IMR-90 (cell line): ENCODE measurements around the gene CFAP97. TPM values are rescaled to one million over a fixed set of nuclear protein-coding genes. Genes with fewer than 3 reads are reported as not detected.
"Not testable (repeated sequence)": the region's sequence is repeated elsewhere in the genome, so short reads cannot be mapped to it uniquely, and the experiment has no call there.

ENCODE experiments used
- ATAC-seq: fragments of 200-7000 bp; cut with Tn5 transposase; 2 replicates; pipeline ENCODE4 v1.9.1; 2020; ENCODE audit warnings: low read depth, mild to moderate bottlenecking, moderate library complexity
- BruUV-seq: library from RNA; stranded (reverse); fragments of 400-500 nt; replicated peaks from 2 replicates; lab custom pipeline; 2021; lab: Mats Ljungman, UMichigan
- CTCF ChIA-PET: fragments of 300-600 bp; formaldehyde crosslinking; extraction: SDS; loops from one replicate; lab custom pipeline; 2021; ENCODE audit warnings: antibody characterized with exemption; lab: Yijun Ruan, JAX
- POLR2A ChIA-PET: fragments of 300-600 bp; sonication (Branson Sonifier 250); formaldehyde crosslinking; loops from one replicate; lab custom pipeline; 2022; ENCODE audit warnings: antibody characterized with exemption; ENCODE audit not compliant: unreplicated experiment; lab: Charles Lee
- DNase-seq: peaks from one replicate; pipeline ENCODE4 v3.0.0; 2013
- H2AFZ ChIP-seq: replicated peaks from 2 replicates; pipeline ENCODE3; 2013; ENCODE audit warnings: low read length, mild to moderate bottlenecking; ENCODE audit not compliant: poor library complexity
- H2AK5ac ChIP-seq: 2 replicates; pipeline ENCODE4 v1.6.1; 2013; ENCODE audit warnings: low read depth, low read length, inconsistent platforms
- H2AK9ac ChIP-seq: replicated peaks from 2 replicates; pipeline ENCODE3; 2013; ENCODE audit warnings: mild to moderate bottlenecking, low read depth, low read length, moderate library complexity; ENCODE audit not compliant: poor library complexity
- H2BK120ac ChIP-seq: 2 replicates; pipeline ENCODE4 v1.6.1; 2013; ENCODE audit warnings: low read depth, low read length, inconsistent platforms
- H2BK15ac ChIP-seq: 3 replicates; pipeline ENCODE4 v1.6.1; 2013; ENCODE audit warnings: low read depth, low read length, inconsistent platforms
- H2BK20ac ChIP-seq: 2 replicates; pipeline ENCODE4 v1.6.1; 2013; ENCODE audit warnings: low read depth, mild to moderate bottlenecking, inconsistent platforms, low read length, moderate library complexity
- H2BK5ac ChIP-seq: 2 replicates; pipeline ENCODE4 v1.6.1; 2013; ENCODE audit warnings: mild to moderate bottlenecking, low read depth, low read length, inconsistent platforms; ENCODE audit not compliant: poor library complexity, severe bottlenecking
- H3K14ac ChIP-seq: replicated peaks from 2 replicates; pipeline ENCODE4 v1.6.1; 2013; ENCODE audit warnings: low read depth, low read length, inconsistent platforms
- H3K18ac ChIP-seq: 2 replicates; pipeline ENCODE4 v1.6.1; 2013; ENCODE audit warnings: low read depth, low read length, control low read depth
- H3K23ac ChIP-seq: 2 replicates; pipeline ENCODE4 v1.6.1; 2013; ENCODE audit warnings: low read depth, low read length, inconsistent platforms
- H3K27ac ChIP-seq: 2 replicates; pipeline ENCODE4 v1.5.1; 2013; ENCODE audit warnings: mild to moderate bottlenecking, control low read depth, low read length; ENCODE audit not compliant: insufficient read depth
- H3K27me3 ChIP-seq: 2 replicates; pipeline ENCODE4 v1.6.1; 2013; ENCODE audit warnings: low read length; ENCODE audit not compliant: control insufficient read depth, insufficient read depth
- H3K36me3 ChIP-seq: 2 replicates; pipeline ENCODE4 v1.6.1; 2013; ENCODE audit warnings: low read length, mixed read lengths; ENCODE audit not compliant: control insufficient read depth, insufficient read depth
- H3K4ac ChIP-seq: 2 replicates; pipeline ENCODE4 v1.6.1; 2013; ENCODE audit warnings: low read depth, low read length, inconsistent platforms
- H3K4me1 ChIP-seq: 2 replicates; pipeline ENCODE4 v1.6.1; 2013; ENCODE audit warnings: low read length, mixed read lengths; ENCODE audit not compliant: control insufficient read depth, insufficient read depth
- H3K4me2 ChIP-seq: 2 replicates; pipeline ENCODE4 v1.6.1; 2013; ENCODE audit warnings: low read depth, mild to moderate bottlenecking, control low read depth, low read length, moderate library complexity
- H3K4me3 ChIP-seq: 2 replicates; pipeline ENCODE4 v1.5.1; 2013; ENCODE audit warnings: low read depth, mild to moderate bottlenecking, control low read depth, low read length, moderate library complexity; ENCODE audit not compliant: insufficient read depth
- H3K56ac ChIP-seq: 2 replicates; pipeline ENCODE4 v1.6.1; 2013; ENCODE audit warnings: low read length, inconsistent platforms; ENCODE audit not compliant: insufficient read depth; ENCODE audit errors: extremely low read depth
- H3K79me1 ChIP-seq, 2 experiments: 2 replicates each; pipeline ENCODE4 v1.6.1; 2013; ENCODE audit warnings: low read length in 2 of 2, inconsistent platforms in 1 of 2, low read depth in 1 of 2
- H3K9ac ChIP-seq: 2 replicates; pipeline ENCODE4 v1.6.1; 2013; ENCODE audit warnings: low read depth, low read length, control low read depth
- H3K9me1 ChIP-seq: 2 replicates; pipeline ENCODE4 v1.6.1; 2013; ENCODE audit warnings: low read length, inconsistent platforms; ENCODE audit not compliant: insufficient read depth
- H3K9me3 ChIP-seq: 2 replicates; pipeline ENCODE4 v1.6.1; 2013; ENCODE audit warnings: low read length; ENCODE audit not compliant: control insufficient read depth, insufficient read depth
- H4K20me1 ChIP-seq: 2 replicates; pipeline ENCODE4 v1.6.1; 2013; ENCODE audit warnings: low read length, inconsistent platforms; ENCODE audit not compliant: insufficient read depth
- H4K5ac ChIP-seq: 2 replicates; pipeline ENCODE4 v1.6.1; 2013; ENCODE audit warnings: mild to moderate bottlenecking, low read depth, low read length, control low read depth
- H4K8ac ChIP-seq, 2 experiments: 2 replicates each; pipeline ENCODE4 v1.6.1; 2013; ENCODE audit warnings: low read depth in 2 of 2, low read length in 2 of 2, control low read depth in 1 of 2, inconsistent platforms in 1 of 2
- H4K91ac ChIP-seq: 2 replicates; pipeline ENCODE4 v1.6.1; 2013; ENCODE audit warnings: low read depth, low read length, inconsistent platforms; ENCODE audit not compliant: insufficient read depth
- WGBS, 2 experiments: methylation state at CpG; one replicate each; pipeline versions ENCODE4 v1.1.5 to v1.1.7; 2013; ENCODE audit warnings: missing lambda C conversion rate in 2 of 2; ENCODE audit not compliant: insufficient read length in 1 of 2; ENCODE audit errors: extremely low coverage in 2 of 2; 5-methylcytosine and 5-hydroxymethylcytosine counted together
- dilution Hi-C: fragments of 300-500 bp; cut with HindIII; formaldehyde crosslinking; loops from one replicate; pipeline ENCODE4 v1.14.3; 2018; ENCODE audit warnings: low sequenced_read_pairs; ENCODE audit not compliant: unreplicated experiment
- in situ Hi-C: fragments of 300-500 bp; cut with MboI; formaldehyde crosslinking; loops from 3 replicates; pipeline ENCODE4 v1.14.3; 2019; ENCODE audit warnings: low sequenced_read_pairs, inconsistent platforms, mixed read lengths
- intact Hi-C: fragments of 100-400 bp; cut with micrococcal nuclease; formaldehyde crosslinking; loops from 2 replicates; pipeline ENCODE4 v1.10.0; 2022
- polyA plus RNA-seq, 3 experiments: library from polyadenylated mRNA; depleted of rRNA; stranded (reverse); fragments of >200 nt; gene quantifications; 2 replicates each; pipeline ENCODE4 v1.2.3, GENCODE V29; 2012; ENCODE audit warnings: low replicate concordance in 1 of 3
- total RNA-seq: library from RNA; depleted of rRNA; stranded (reverse); fragments of >200 nt; gene quantifications from 2 replicates; pipeline ENCODE4 v1.2.3, GENCODE V29; 2012

Gene CFAP97
- total and polyA plus RNA-seq, 2 of the 4 experiments (the other 2 are of a cell fraction), result 14.5 to 16.0 TPM

- WGBS, 2 experiments, result 100% methylated on average over 5 of the region's 13 CpGs; no CpG with 5 or more reads in 1 of the 2 experiments
- dilution Hi-C loops, DNase-seq, H4K8ac ChIP-seq, BruUV-seq, H3K4me3 ChIP-seq, H3K14ac ChIP-seq, ATAC-seq, H2BK5ac ChIP-seq, H3K4ac ChIP-seq, H2BK120ac ChIP-seq, H3K4me1 ChIP-seq, H2AK5ac ChIP-seq, H4K91ac ChIP-seq, H3K4me2 ChIP-seq, H3K27ac ChIP-seq, H4K20me1 ChIP-seq, in situ Hi-C loops, H3K9ac ChIP-seq, H2AFZ ChIP-seq, H2BK20ac ChIP-seq, H3K23ac ChIP-seq, H3K27me3 ChIP-seq, H3K36me3 ChIP-seq, H2AK9ac ChIP-seq, H2BK15ac ChIP-seq, H3K9me3 ChIP-seq, H4K5ac ChIP-seq, POLR2A ChIA-PET, H3K9me1 ChIP-seq, H3K18ac ChIP-seq, H3K56ac ChIP-seq: not testable (repeated sequence)
- H3K79me1 ChIP-seq, result peaks cover 18 to 34% of the 10 kb centered on the region in 2 experiments
- intact Hi-C loops, result loop anchor here (2.0 kb wide), 1 partner anchor 266 kb away; the partner anchor contains the start of gene CCDC110
- CTCF ChIA-PET, result interaction anchor here (0.5 kb wide), 1 partner anchor 27 kb away, joined by 4 read pairs; no protein-coding TSS in a partner anchor
Observed at GRCh38 chr4:185205073-185205472, 1.3 kb upstream of the CFAP97 start.
